ENCODE measurements around the gene SCAMP5.
A peak's percentile ranks its signal among the peaks of the same experiment; 100 is the strongest.

SCAMP5 gene

DNA sequence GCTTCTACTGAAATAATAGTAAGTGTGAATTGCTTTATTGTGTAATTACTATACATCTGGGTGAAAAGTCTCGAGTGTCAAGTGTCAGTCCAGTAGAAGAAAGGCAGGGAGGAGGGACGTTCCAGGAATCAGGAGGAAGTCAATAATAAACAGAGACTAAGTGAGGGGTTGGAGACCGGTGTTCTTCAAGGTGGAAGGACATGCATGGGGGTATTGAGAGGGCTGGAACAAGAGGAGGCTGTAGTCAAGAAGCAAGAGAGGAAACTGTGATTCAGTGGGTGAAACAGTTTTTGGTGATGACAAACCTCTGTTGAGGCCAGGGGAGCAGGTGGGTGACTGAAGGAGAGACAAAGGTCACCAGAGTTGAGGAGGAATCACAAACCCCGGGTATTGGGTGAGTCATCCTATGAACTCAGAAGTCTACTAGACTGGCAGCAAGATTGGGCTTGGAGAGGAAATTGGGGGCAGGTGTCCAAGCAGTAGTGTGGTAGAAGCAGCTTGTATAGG, 11.6 kb upstream of the SCAMP5 start:
- H3F3A ChIP-seq (ENCODE audit: low read depth), result no peaks in the 10 kb centered on the region
- H3K9me3 ChIP-seq (ENCODE audit: insufficient read depth, low read depth, low read length), result no peaks in the 10 kb centered on the region
- no peak overlapping the region for H3K4me3 ChIP-seq (ENCODE audit: low read length, poor library complexity, severe bottlenecking)
- H3K4me2 ChIP-seq (ENCODE audit: low read depth, low read length, poor library complexity, severe bottlenecking), result no peak overlapping the region
- H3K27me3 ChIP-seq (ENCODE audit: insufficient read depth, low read length, poor library complexity, severe bottlenecking), result no peaks in the 10 kb centered on the region
- H3K9me2 ChIP-seq (replicated peaks; ENCODE audit: low read depth, low read length), result no peaks in the 10 kb centered on the region
- H4K20me1 ChIP-seq (ENCODE audit: insufficient read depth, low read length, poor library complexity, severe bottlenecking), result no peaks in the 10 kb centered on the region
- H3K36me3 ChIP-seq (ENCODE audit: insufficient read depth, low read length), result no peaks in the 10 kb centered on the region
- no peaks in the 10 kb centered on the region for H3K79me2 ChIP-seq (ENCODE audit: insufficient read depth, low read length)
- TF ChIP-seq EZH2phosphoT487 (IDR thresholded peaks at IDR 0.05; ENCODE audit: borderline replicate concordance), result no peak
- no peak for TF ChIP-seq CTCF (conservative IDR thresholded peaks at IDR 0.05; ENCODE audit: low read length)
- no peak overlapping the region for H2AFZ ChIP-seq (ENCODE audit: low read length)
- no peaks in the 10 kb centered on the region for H3K4me1 ChIP-seq (ENCODE audit: insufficient read depth, low read length, poor library complexity, severe bottlenecking)
- H3K9ac ChIP-seq (ENCODE audit: low read depth, low read length, poor library complexity, severe bottlenecking), result no peak overlapping the region

GRCh38 chr15:74988007-74988800, 7.2 kb upstream of the SCAMP5 start:
- H2AFZ ChIP-seq (ENCODE audit: low read length), result no peak overlapping the region
- no peaks in the 10 kb centered on the region for H3K9me2 ChIP-seq (replicated peaks; ENCODE audit: low read depth, low read length)
- H3K4me2 ChIP-seq (ENCODE audit: low read depth, low read length, poor library complexity, severe bottlenecking), result no peak overlapping the region
- H3K79me2 ChIP-seq (ENCODE audit: insufficient read depth, low read length), result no peaks in the 10 kb centered on the region
- no peaks in the 10 kb centered on the region for H3K27me3 ChIP-seq (ENCODE audit: insufficient read depth, low read length, poor library complexity, severe bottlenecking)
- no peak overlapping the region for H3K9ac ChIP-seq (ENCODE audit: low read depth, low read length, poor library complexity, severe bottlenecking)
- TF ChIP-seq EZH2phosphoT487 (IDR thresholded peaks at IDR 0.05; ENCODE audit: borderline replicate concordance) (no peak), CTCF (conservative IDR thresholded peaks at IDR 0.05; ENCODE audit: low read length) (peak; percentile 78)
- H3K4me3 ChIP-seq (ENCODE audit: low read length, poor library complexity, severe bottlenecking), result no peak overlapping the region
- no peaks in the 10 kb centered on the region for H3F3A ChIP-seq (ENCODE audit: low read depth)
- no peaks in the 10 kb centered on the region for H3K9me3 ChIP-seq (ENCODE audit: insufficient read depth, low read depth, low read length)
- no peaks in the 10 kb centered on the region for H3K36me3 ChIP-seq (ENCODE audit: insufficient read depth, low read length)
- no peaks in the 10 kb centered on the region for H3K4me1 ChIP-seq (ENCODE audit: insufficient read depth, low read length, poor library complexity, severe bottlenecking)
- no peaks in the 10 kb centered on the region for H4K20me1 ChIP-seq (ENCODE audit: insufficient read depth, low read length, poor library complexity, severe bottlenecking)

DNA sequence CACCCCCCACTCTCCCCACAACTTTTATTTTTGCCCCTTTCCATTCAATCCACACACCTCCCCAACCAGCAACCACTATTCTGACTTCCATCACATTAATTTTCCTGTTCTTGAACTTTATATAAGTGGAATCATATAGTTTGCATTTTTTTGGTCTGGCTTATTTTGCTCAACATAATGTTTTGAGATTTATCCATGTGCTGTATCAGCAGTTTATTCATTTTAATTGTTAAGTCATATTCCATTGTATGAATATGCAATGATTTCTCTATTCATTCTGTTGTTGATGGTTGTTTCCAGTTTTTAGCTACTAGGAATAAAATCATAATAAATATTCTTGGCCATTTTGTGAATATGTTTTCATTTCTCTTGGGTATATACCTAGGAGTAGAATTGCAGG, 5.8 kb upstream of the SCAMP5 start:
- H3K9ac ChIP-seq (ENCODE audit: low read depth, low read length, poor library complexity, severe bottlenecking), result no peak overlapping the region
- no peaks in the 10 kb centered on the region for H4K20me1 ChIP-seq (ENCODE audit: insufficient read depth, low read length, poor library complexity, severe bottlenecking)
- no peaks in the 10 kb centered on the region for H3K9me2 ChIP-seq (replicated peaks; ENCODE audit: low read depth, low read length)
- TF ChIP-seq CTCF (conservative IDR thresholded peaks at IDR 0.05; ENCODE audit: low read length), result no peak
- no peak for TF ChIP-seq EZH2phosphoT487 (IDR thresholded peaks at IDR 0.05; ENCODE audit: borderline replicate concordance)
- H2AFZ ChIP-seq (ENCODE audit: low read length), result no peak overlapping the region
- H3K79me2 ChIP-seq (ENCODE audit: insufficient read depth, low read length), result no peaks in the 10 kb centered on the region
- no peak overlapping the region for H3K4me3 ChIP-seq (ENCODE audit: low read length, poor library complexity, severe bottlenecking)
- H3F3A ChIP-seq (ENCODE audit: low read depth), result no peaks in the 10 kb centered on the region
- no peak overlapping the region for H3K4me2 ChIP-seq (ENCODE audit: low read depth, low read length, poor library complexity, severe bottlenecking)
- H3K4me1 ChIP-seq (ENCODE audit: insufficient read depth, low read length, poor library complexity, severe bottlenecking), result no peaks in the 10 kb centered on the region
- H3K36me3 ChIP-seq (ENCODE audit: insufficient read depth, low read length), result no peaks in the 10 kb centered on the region
- H3K9me3 ChIP-seq (ENCODE audit: insufficient read depth, low read depth, low read length), result no peaks in the 10 kb centered on the region
- no peaks in the 10 kb centered on the region for H3K27me3 ChIP-seq (ENCODE audit: insufficient read depth, low read length, poor library complexity, severe bottlenecking)
